AG08395 (cell line): ENCODE data around the gene SSR2.

Experiments
- DNase-seq: peaks from one replicate; pipeline ENCODE4 v3.0.0; 2012; ENCODE audit warnings: mixed read lengths, low spot score

Gene SSR2

GRCh38 chr1:156020293-156021092, at the start of gene SSR2:
Gene SSR2 (minus strand): TSS chr1:156020951. CDS start chr1:156020167, 784 bp downstream.
- peak; percentile 97 for DNase-seq

- DNase-seq, result no peak
These were observed 49.8 kb upstream of the SSR2 start for GRCh38 chr1:156070548-156070947.

DNA sequence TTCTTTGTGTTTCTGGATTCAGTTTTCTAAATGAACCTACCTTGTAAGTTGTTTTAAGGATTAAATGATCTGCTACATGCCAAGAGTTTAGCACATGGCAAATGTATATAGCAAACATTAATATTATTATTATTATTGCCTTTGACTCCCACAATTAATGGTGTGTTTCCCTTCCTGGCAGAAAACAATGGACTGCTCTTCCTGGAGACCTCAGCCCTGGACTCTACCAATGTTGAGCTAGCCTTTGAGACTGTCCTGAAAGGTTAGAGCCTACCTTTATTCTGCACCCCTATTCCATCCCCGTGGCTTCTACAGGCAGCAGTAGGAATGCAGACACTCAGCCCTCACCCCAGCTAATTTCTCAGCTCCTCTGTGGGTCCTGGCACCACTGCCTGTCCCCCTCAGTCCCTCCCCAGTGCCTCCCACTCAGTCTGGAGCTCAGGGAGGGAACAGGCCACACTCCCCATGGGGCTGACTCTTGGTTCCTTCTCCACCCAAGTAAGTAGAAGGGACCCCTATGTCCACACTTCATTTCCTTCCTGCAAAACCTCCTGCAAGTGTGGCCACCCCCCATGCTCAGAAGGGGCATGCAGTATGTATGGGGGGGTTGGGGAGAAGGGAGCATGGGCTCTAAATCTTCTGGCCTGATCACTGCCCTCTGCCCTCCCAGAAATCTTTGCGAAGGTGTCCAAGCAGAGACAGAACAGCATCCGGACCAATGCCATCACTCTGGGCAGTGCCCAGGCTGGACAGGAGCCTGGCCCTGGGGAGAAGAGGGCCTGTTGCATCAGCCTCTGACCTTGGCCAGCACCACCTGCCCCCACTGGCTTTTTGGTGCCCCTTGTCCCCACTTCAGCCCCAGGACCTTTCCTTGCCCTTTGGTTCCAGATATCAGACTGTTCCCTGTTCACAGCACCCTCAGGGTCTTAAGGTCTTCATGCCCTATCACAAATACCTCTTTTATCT, 49.0 kb upstream of the SSR2 start:
- no peak for DNase-seq

GRCh38 chr1:156067262-156067661, 46.5 kb upstream of the SSR2 start:
- no peak for DNase-seq

DNA sequence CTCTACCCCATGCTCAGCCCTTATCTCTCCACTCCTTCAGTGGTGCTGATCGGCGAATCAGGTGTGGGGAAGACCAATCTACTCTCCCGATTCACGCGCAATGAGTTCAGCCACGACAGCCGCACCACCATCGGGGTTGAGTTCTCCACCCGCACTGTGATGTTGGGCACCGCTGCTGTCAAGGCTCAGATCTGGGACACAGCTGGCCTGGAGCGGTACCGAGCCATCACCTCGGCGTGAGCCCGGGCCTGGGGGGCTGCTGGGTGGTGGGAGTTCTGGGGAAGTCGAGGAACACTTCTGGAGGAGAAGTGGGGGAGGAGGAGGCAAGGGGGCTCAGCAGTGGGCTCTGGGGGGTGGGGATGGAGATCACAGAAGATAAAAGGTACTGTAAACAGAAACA, 45.1 kb upstream of the SSR2 start:
- DNase-seq, result no peak

DNA sequence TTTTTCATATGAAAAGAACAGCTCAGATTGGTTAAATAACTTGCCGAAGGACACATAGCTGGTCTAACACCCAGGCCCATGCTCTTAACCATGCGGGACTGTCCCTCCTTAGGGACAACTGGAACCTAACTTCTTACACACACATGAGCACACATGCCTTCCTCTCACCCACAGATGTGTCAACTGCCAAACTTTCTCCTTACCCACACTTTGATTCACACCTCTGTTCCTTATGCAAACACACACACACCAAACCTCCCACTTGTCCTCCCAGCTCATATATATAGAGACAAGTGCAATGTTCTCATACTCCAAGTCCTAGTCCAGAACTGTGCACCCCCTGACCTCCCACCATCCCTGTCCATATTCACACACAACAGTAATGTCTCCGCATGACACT, 44.5 kb upstream of the SSR2 start:
- no peak for DNase-seq

DNA sequence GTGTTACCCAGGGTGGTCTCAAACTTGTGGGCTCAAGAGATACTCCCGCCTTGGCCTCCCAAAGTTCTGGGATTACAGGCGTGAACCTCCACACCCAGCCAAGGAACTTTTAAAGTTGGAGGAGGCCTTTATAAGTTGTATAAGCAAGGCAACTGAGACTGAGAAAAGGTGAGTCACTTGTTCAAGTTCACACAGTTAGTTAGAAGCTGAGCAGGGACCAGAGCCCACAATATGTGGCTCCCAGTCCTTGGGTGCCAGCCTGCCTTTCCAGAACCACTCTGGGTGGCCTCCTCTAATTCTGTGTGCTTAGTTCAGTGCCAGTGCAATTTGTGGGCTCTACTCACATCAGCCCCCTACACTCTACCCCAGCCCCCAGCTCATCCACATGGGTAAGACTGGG, 43.9 kb upstream of the SSR2 start:
- no peak for DNase-seq

- no peak for DNase-seq
These were observed 43.2 kb upstream of the SSR2 start for GRCh38 chr1:156063997-156064285.

DNA sequence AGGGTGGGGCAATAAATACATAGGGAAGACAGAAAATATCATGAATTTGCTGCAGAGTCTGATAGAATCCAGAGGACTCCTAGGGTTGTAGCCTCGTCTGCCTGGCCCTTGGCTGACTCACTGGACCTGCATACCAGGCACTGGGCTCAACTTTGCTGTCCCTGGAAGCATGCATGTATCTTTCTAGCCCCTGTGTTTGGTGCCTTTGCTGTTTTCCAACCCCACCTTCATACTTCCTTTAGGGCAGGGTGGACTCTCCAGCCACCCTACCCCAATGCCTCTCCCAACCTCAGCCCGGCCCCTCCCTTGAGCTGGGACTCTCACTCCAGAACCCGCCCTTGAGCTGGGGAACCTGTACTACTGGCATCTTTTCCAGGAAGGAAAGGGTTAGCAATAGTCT, 41.4 kb upstream of the SSR2 start:
- no peak for DNase-seq

GRCh38 chr1:156060937-156061636, 40.3 kb upstream of the SSR2 start, which contains the start of gene RAB25:
Gene RAB25 (plus strand): TSS chr1:156061160. CDS start chr1:156061401, 241 bp downstream.
- DNase-seq, result no peak

DNA sequence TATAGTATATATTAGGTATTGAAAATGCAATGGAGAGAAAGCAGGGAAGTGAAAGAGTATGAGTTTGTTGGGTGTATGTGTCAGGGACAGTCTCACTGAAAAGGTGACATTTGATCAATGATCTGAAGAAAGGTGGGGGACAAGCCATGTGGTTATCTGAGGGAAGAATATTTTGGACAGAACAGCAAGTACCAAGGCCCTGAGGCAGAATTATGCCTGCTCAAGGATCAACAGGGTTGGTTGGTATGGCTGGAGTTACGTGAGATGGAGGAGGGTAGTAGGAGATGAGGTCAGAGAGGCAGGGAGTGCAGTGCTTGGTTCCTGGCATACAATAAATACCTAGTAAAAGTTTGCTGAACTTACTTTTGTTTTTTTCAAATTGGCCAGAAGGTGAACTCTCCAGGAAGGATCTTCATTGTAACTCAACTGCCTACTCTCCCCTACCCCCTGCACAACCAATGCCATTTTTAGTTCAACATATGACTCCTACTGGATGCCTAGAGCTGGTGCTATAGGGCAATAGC, 35.6 kb upstream of the SSR2 start:
- no peak for DNase-seq

DNA sequence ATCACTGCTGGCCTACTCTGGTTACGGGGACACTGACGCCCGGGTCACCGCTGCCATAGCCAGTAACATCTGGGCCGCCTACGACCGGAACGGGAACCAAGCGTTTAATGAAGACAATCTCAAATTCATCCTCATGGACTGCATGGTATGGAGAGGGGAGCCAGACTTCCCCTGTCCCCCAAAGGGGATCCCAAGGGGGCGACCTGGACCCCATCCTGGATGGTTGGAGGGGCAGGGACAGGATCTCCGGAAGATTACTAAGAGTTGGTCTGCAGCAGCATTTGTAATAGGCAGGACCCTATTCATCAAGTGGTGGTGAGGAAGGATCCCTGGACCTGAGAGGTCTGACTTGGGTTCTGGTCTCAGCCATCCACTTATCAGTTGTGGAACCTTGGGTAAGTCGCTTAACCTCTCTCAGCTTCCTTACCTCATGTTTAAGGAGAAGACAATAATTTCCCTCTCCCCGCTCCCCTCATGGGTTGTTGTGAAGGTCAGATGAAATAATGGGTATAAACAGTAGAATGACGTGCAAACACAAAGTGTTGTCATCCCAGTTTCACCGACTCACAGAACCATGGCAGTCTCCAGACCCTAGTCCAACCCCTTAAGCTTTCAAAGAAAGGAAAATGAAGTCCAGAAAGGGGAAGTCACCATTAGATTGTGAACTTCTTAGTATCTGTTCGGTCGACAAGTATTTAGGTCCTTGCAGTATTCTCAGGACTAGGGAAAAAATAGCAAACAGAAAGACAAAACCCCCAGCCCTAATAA, 34.7 kb upstream of the SSR2 start:
- DNase-seq, result no peak

DNA sequence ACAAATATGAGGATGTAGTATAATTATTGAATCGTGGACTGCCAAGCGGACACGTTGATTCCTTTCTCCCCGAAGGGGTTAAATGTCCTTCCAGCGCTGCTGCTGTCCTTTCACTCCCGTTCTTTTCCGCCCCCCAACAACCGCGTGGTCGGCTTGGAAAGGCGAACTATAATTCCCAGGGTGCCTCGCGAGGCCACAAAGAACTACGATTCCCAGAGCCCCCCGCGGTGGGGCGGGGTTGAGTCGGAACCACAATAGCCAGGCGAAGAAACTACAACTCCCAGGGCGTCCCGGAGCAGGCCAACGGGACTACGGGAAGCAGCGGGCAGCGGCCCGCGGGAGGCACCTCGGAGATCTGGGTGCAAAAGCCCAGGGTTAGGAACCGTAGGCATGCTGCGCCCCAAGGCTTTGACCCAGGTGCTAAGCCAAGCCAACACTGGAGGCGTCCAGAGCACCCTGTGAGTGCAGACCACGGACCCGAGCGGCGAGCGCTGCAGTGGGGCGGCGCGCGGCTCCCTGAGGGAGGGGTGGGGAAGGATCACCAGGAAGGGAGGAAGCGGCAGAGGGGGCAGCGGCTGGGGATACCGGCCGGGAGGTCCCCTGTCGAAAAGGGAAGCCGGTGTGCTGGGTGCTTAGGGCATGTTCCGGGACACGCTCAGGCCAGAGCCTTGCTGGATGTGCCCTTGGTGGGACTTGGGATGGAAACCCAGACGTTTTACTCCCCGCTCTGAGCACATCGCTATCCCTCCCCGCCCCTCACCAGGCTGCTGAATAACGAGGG, 33.9 kb upstream of the SSR2 start, which contains the start of gene LAMTOR2:
TSS of gene LAMTOR2 (plus strand) at position 283 of the 781 bp plus-strand sequence. CDS start at position 391, 108 bp downstream.
- peak; percentile 96 for DNase-seq

- DNase-seq, result peak; percentile 93
These were observed 33.2 kb upstream of the SSR2 start, which contains the start of gene UBQLN4 for GRCh38 chr1:156053768-156054499. Gene UBQLN4 (minus strand): TSS chr1:156053798. CDS start chr1:156053701, 97 bp downstream.

DNA sequence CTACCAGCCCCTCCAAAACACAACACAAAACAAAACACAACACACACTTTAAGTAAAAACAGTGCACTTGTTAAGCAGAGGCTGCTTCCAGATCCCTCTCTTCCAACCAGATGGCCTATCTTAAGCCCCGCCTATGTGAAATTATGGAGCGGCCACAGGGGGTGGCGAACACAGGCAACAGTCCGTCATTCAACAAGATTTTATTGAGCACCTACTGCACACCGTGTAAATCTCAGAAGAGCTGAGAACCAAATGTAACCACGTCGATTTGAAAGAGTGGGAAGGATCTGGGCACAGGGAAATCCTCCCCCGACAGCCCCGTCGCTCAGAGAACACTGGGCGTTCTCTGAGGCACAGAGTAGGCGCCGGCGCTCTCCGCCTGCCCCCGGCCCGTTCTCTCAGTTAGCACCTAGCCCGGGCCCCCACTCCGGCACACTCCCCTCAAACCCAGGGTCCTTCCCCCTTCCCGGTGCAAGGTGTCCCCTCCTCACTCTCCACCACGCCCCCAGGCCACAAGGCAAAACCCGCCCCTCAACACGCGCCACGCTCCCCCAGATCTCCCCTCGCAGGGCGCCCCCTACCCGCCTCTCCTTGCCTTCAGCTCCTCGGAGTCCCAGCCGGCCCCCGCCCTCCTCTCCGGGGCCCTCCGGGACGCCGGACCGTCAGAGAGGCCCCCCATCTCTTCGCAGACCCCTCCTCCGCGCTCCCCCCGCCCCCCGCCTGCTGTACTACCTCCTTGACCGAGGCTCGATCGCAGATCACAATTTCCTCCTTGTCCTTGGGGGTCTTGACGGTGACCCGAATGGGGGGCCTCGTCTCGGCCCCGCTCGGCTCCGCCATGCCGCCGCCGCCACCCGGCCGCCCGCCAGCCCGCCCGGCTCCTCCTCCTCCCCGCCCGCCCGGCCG, 32.4 kb upstream of the SSR2 start:
- peak; percentile 69 for DNase-seq

DNA sequence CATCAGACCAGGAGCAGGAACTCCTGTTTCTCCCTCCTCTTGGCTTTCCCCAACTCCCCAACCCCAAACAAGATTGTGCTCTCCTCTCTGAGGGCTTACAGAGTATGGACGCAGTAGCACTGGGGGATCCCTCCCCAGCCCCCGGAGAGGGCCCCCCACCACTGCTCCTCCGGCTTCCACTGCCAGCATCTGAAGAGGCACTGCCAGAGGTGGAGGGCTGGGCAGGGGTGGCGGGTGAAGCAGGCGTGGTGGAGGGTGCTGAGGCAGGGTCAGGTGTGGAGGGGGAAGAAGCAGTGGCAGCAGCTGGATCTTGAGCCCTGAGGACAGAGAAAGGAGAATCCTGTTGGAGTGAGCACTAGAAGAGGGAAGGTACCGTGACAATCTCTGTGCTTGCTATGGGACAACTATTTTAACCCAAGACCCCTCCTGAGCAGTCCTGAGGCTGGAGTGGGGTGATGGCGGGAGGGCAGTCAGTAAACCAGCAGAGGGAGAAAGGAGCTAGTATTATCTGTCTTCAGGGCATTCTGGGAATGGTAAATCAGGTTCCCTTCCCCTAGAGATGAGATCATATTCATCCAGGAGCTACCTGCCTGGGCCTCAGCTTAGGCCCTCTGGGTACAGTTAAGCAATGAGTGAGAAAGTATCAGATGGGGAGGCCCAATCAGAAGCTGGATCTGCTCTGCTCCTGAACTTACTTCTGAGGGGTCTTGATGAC, 30.4 kb upstream of the SSR2 start:
- no peak for DNase-seq

DNA sequence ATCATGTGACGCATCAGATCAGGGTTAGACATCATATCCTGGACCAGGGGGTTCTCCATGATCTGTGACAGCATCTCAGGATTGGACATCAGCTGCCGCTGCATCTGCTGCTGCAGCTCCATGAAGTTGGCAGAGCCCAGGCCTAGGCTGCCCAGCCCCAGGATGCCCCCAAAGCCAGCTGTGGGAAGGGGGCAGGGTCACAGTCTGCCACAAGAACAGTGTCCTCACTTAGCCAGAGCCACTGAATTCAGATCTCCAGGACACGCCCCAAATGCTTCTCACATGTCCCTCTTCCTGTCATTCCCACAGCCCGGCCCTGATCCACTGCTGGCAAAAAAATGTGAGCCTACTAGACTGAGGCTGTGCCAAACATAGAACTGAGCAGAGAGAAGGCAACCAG, 29.6 kb upstream of the SSR2 start:
- peak; percentile 33 for DNase-seq
